Measurements from ENCODE around the gene MAP3K5.

DNA sequence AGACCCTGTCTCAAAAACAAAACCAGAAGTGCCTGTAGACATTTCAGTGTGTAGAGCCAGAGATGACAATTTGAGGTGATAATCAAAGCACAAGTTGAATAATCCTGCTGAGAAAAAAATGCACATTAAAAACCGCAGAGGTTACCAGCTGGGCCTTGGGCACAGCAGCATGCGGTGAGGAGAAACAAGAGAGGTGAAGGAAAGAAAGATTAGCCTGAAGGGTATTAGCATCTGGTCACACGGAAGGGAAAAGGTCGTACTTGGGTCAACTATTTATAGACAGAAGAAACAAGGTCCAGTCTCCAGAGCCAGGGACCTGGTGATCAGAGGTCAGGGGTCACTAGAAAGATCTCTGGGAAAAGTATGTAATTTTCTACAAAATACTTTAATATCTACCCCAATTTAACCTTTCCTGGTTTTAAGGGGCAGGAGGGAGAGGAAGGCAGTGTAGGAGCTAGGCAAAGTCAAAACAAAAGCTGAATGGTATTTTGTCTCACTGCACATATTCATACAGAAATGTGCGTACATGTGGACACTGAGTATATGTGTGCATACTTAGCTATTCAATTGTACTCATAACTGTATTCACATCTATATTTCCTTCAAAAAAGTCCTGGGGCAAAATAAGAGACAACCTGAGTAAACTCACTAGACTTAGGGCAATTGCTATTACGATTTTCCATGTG, 252.2 kb downstream of the MAP3K5 start:
- TF ChIP-seq POLR2A (IDR thresholded peaks at IDR 0.05), result no peak
- no peak for TF ChIP-seq POLR2AphosphoS5 (IDR thresholded peaks at IDR 0.05; ENCODE audit: insufficient read depth in 1 of 2, low read depth in 1 of 2)

Data from vagina (tissue), 2 donors.